ENCODE data around the gene ZSCAN23.

DNA sequence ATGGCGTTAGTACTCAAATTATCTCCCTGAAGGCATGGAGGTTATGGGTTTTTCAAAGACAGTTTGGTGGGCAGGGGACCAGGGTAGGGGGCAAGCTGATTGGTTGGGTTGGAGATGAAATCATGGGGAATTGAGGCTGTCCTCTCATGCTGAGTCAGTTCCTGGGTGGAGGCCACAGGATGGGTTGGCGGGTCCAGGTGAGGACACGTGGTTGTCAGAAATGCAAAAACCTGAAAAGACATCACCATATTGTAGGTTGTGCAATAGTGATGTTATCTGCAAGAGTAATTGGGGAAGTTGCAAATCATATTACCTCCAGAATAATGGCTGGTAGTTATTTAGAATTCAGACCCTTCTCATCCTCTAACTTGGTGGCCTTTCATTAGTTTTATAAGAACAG lies 42.2 kb upstream of the ZSCAN23 start:
- no peak for TF ChIP-seq CTCF (conservative IDR thresholded peaks at IDR 0.05; ENCODE audit: low read depth, low read length)
- no peak for TF ChIP-seq EZH2 (IDR thresholded peaks at IDR 0.05; ENCODE audit: borderline replicate concordance, low read depth, low read length, poor library complexity, severe bottlenecking)
